K562 (cell line): Measurements from ENCODE around the gene BAD. TPM values are rescaled to one million over a fixed set of nuclear protein-coding genes. Genes with fewer than 3 reads are reported as not detected.

Experiments used
- ATAC-seq: fragments of 200-7000 bp; cut with Tn5 transposase; 3 replicates; pipeline ENCODE4 v1.9.1; 2020; ENCODE audit warnings: moderate library complexity
- BruUV-seq: library from RNA; stranded (reverse); fragments of 400-500 nt; replicated peaks from 2 replicates; lab custom pipeline; 2021; lab: Mats Ljungman, UMichigan
- CTCF ChIA-PET: fragments of 300-600 bp; formaldehyde crosslinking; extraction: SDS; loops from one replicate; lab custom pipeline; 2021; ENCODE audit warnings: low intra/inter-chr PET ratio; lab: Yijun Ruan, JAX
- POLR2A ChIA-PET: fragments of 300-600, 350-650 bp; sonication (Branson Sonifier 250); formaldehyde crosslinking; extraction: SDS; loops from one replicate; lab custom pipeline; 2021; ENCODE audit warnings: antibody characterized with exemption, inconsistent platforms; lab: Yijun Ruan, JAX
- DNase-seq, 4 experiments: peaks; one replicate each; pipeline versions ENCODE4 v3.0.0 to v3.0.0-alpha.2; 2011 to 2018; ENCODE audit warnings: low spot score in 3 of 4, mixed read lengths in 3 of 4; ENCODE audit errors: extremely low read depth in 1 of 4
- FAIRE-seq: peaks from 2 replicates; lab custom pipeline; 2011; peaks lifted over from hg19 to GRCh38; lab: Jason Lieb, UNC
- H2AFZ ChIP-seq: 2 replicates; pipeline ENCODE4 v1.6.0; 2011; ENCODE audit warnings: low read depth, low read length, control low read depth, inconsistent platforms
- H3K27ac ChIP-seq: fragments of 200-600 bp; 3 replicates; pipeline ENCODE4 v1.8.0; 2011; ENCODE audit warnings: low read depth, mild to moderate bottlenecking, control low read depth, inconsistent platforms, low read length, moderate library complexity, mixed read lengths; ENCODE audit errors: extremely low read depth
- H3K27me3 ChIP-seq, 2 experiments: fragments of 300-600 bp in 1 of 2; 2 replicates in 1 of 2; 3 replicates in 1 of 2; pipeline versions ENCODE4 v1.6.0 to v1.8.0; 2011; ENCODE audit warnings: inconsistent platforms in 2 of 2, low read length in 2 of 2, mild to moderate bottlenecking in 1 of 2, mixed read lengths in 1 of 2, moderate library complexity in 1 of 2; ENCODE audit not compliant: control insufficient read depth in 2 of 2, insufficient read depth in 2 of 2
- H3K36me3 ChIP-seq: fragments of 300-600 bp; 3 replicates; pipeline ENCODE4 v1.8.0; 2011; ENCODE audit warnings: mild to moderate bottlenecking, low read length, inconsistent platforms; ENCODE audit not compliant: control insufficient read depth, insufficient read depth
- H3K4me1 ChIP-seq, 2 experiments: fragments of 200-600 bp in 1 of 2; replicated peaks in 1 of 2; 2 replicates in 1 of 2; 3 replicates in 1 of 2; pipeline versions ENCODE4 v1.5.1 to v1.8.0; 2011; ENCODE audit warnings: inconsistent platforms in 2 of 2, low read length in 2 of 2, mild to moderate bottlenecking in 1 of 2, mixed read lengths in 1 of 2, moderate library complexity in 1 of 2; ENCODE audit not compliant: control insufficient read depth in 2 of 2, insufficient read depth in 2 of 2
- H3K4me2 ChIP-seq: 2 replicates; pipeline ENCODE4 v1.6.1; 2011; ENCODE audit warnings: low read length, control low read depth, inconsistent platforms, mixed read lengths; ENCODE audit not compliant: insufficient read depth
- H3K4me3 ChIP-seq: fragments of 200-600 bp; sonication (generic), shearing (Covaris generic); 2 replicates; pipeline ENCODE4 v1.5.1; 2016; ENCODE audit warnings: control low read depth, inconsistent platforms
- H3K79me2 ChIP-seq: fragments of 200-600 bp; 3 replicates; pipeline ENCODE4 v1.8.0; 2011; ENCODE audit warnings: low read length, inconsistent platforms; ENCODE audit not compliant: control insufficient read depth, insufficient read depth
- H3K9ac ChIP-seq, 2 experiments: 2 replicates each; pipeline versions ENCODE4 v1.6.0 to v1.6.1; 2011; ENCODE audit warnings: low read depth in 2 of 2, low read length in 2 of 2, control low read depth in 1 of 2, inconsistent platforms in 1 of 2, mild to moderate bottlenecking in 1 of 2, mixed read lengths in 1 of 2; ENCODE audit not compliant: insufficient read depth in 1 of 2
- H3K9me1 ChIP-seq: one replicate; pipeline ENCODE4 v1.6.0; 2011; ENCODE audit warnings: inconsistent platforms, mild to moderate bottlenecking, low read length, moderate library complexity; ENCODE audit not compliant: control insufficient read depth, insufficient read depth
- H3K9me3 ChIP-seq: replicated peaks from 2 replicates; pipeline ENCODE4 v1.5.1; 2011; ENCODE audit warnings: low read depth, low read length, inconsistent platforms; ENCODE audit not compliant: control insufficient read depth, insufficient read depth
- H4K20me1 ChIP-seq: replicated peaks from 2 replicates; pipeline ENCODE4 v1.6.1; 2011; ENCODE audit warnings: low read length, inconsistent platforms, mixed read lengths; ENCODE audit not compliant: control insufficient read depth, insufficient read depth
- ARID1B ChIP-seq: fragments of 450-650 bp; IDR thresholded peaks from 2 replicates; pipeline ENCODE4 v1.6.1; 2016; ENCODE audit warnings: antibody characterized with exemption, mild to moderate bottlenecking, inconsistent platforms
- BRD9 ChIP-seq: fragments of 450-650 bp; IDR thresholded peaks from 2 replicates; pipeline ENCODE4 v1.6.1; 2018; ENCODE audit warnings: low read depth; ENCODE audit not compliant: partially characterized antibody
- CBX3 ChIP-seq, 2 experiments: IDR thresholded peaks; 1 replicate in 1 of 2; 2 replicates in 1 of 2; pipeline ENCODE4 v1.6.1; 2012; ENCODE audit warnings: inconsistent platforms in 2 of 2, low read length in 2 of 2, borderline replicate concordance in 1 of 2, control low read depth in 1 of 2
- CXXC5 ChIP-seq: fragments of 250-450 bp; sonication (Bioruptor Pico); IDR thresholded peaks from 2 replicates; pipeline ENCODE4 v1.8.0; 2022; ENCODE audit warnings: inconsistent platforms, mild to moderate bottlenecking, moderate library complexity
- ESRRB ChIP-seq: fragments of 250-450 bp; sonication (Bioruptor Pico); IDR thresholded peaks from 2 replicates; pipeline ENCODE4 v1.5.0; 2020; ENCODE audit warnings: mild to moderate bottlenecking, moderate library complexity, borderline replicate concordance
- ETS1 ChIP-seq: conservative IDR thresholded peaks from 2 replicates; pipeline ENCODE4 v1.6.1; 2011; ENCODE audit warnings: low read depth, mild to moderate bottlenecking, low read length; ENCODE audit not compliant: control insufficient read depth
- HNRNPLL ChIP-seq: fragments of 200-400 bp; formaldehyde crosslinking; IDR thresholded peaks from 2 replicates; pipeline ENCODE4 v1.6.1; 2017; ENCODE audit warnings: low read length, low read depth, mild to moderate bottlenecking; ENCODE audit not compliant: poor library complexity, severe bottlenecking
- LARP7 ChIP-seq: fragments of 450-650 bp; IDR thresholded peaks from 2 replicates; pipeline ENCODE4 v1.6.1; 2016
- LCOR ChIP-seq: sonication (generic); formaldehyde crosslinking; IDR thresholded peaks from 2 replicates; pipeline ENCODE4 v1.8.0; 2022; ENCODE audit warnings: mild to moderate bottlenecking, missing genetic modification reagents
- LEF1 ChIP-seq: fragments of 450-650 bp; IDR thresholded peaks from 2 replicates; pipeline ENCODE4 v1.6.1; 2016; ENCODE audit warnings: mild to moderate bottlenecking
- PHF21A ChIP-seq: fragments of 450-650 bp; IDR thresholded peaks from 2 replicates; pipeline ENCODE4 v1.6.1; 2017; ENCODE audit warnings: low read depth, borderline replicate concordance
- RFX5 ChIP-seq: IDR thresholded peaks from 2 replicates; pipeline ENCODE4 v1.6.1; 2011; ENCODE audit warnings: low read depth, mild to moderate bottlenecking, improper control_type of control experiment, low read length
- TRIM24 ChIP-seq, 2 experiments: fragments of 450-650 bp; IDR thresholded peaks; 2 replicates each; pipeline ENCODE4 v1.6.1; 2016
- ZBTB2 ChIP-seq: fragments of 450-650 bp; IDR thresholded peaks from 2 replicates; pipeline ENCODE4 v1.6.1; 2016; ENCODE audit warnings: antibody characterized with exemption
- ZFP36 ChIP-seq: fragments of 150-350 bp; IDR thresholded peaks from 2 replicates; pipeline ENCODE4 v1.6.1; 2018; ENCODE audit warnings: low read length, low read depth; ENCODE audit not compliant: partially characterized antibody
- ZNF121 ChIP-seq: sonication (generic); formaldehyde crosslinking; conservative IDR thresholded peaks from 2 replicates; pipeline ENCODE4 v1.8.0; 2022; ENCODE audit warnings: missing genetic modification reagents
- ZNF830 ChIP-seq: fragments of 250-450 bp; sonication (Bioruptor Pico); IDR thresholded peaks from 2 replicates; pipeline ENCODE4 v1.5.0; 2021; ENCODE audit warnings: mild to moderate bottlenecking
- WGBS: fragments of 100-300 bp; shearing (Covaris generic); methylation state at CpG from one replicate; pipeline ENCODE4 v1.1.6; 2016; ENCODE audit warnings: low coverage, mixed read lengths; ENCODE audit not compliant: insufficient coverage; ENCODE audit errors: missing lambda C conversion rate; 5-methylcytosine and 5-hydroxymethylcytosine counted together
- in situ Hi-C: fragments of 300-500 bp; cut with MboI; formaldehyde crosslinking; loops from 4 replicates; pipeline ENCODE4 v1.15.0; 2018; ENCODE audit warnings: inconsistent platforms, mixed read lengths
- intact Hi-C: fragments of 100-400 bp; cut with micrococcal nuclease; formaldehyde crosslinking; loops from 2 replicates; pipeline ENCODE4 v1.14.2; 2022
- polyA plus RNA-seq, 8 experiments: library from polyadenylated mRNA; depleted of rRNA in 4 of 8; stranded (reverse) in 5 of 8; unstranded in 3 of 8; fragments of >200 nt; fragmentation: Nextera tagmentation in 2 of 8; fragmentation: Illumina TruSeq in 1 of 8; extraction: Ambion mirVana in 2 of 8; extraction: Trizol in 1 of 8; gene quantifications; 2 replicates each; pipeline versions ENCODE4 v1.2.1 to v1.2.3, GENCODE V29; 2011 to 2014; ENCODE audit warnings: inconsistent platforms in 1 of 8, missing spikeins in 1 of 8
- total RNA-seq, 7 experiments: library from RNA; depleted of rRNA in 6 of 7; stranded (reverse); fragments of >200 nt in 6 of 7; fragmentation: Illumina TruSeq in 2 of 7; extraction: Trizol in 2 of 7; gene quantifications; 2 replicates each; pipeline versions ENCODE4 v1.2.1 to v1.2.3, GENCODE V29; 2011 to 2021; ENCODE audit warnings: low replicate concordance in 1 of 7
- TF ChIP-seq, protein P1 (sequence below): fragments of 250-450 bp; sonication (Bioruptor Pico); IDR thresholded peaks from 2 replicates; pipeline ENCODE4 v1.8.0; 2021; ENCODE audit warnings: borderline replicate concordance, mild to moderate bottlenecking, moderate library complexity; ENCODE audit not compliant: poor library complexity, severe bottlenecking

Gene BAD
- total and polyA plus RNA-seq, 9 of the 15 experiments (the other 6 are each of a cell fraction or from before 2014, with no cell fraction given): 0.61 to 45.6 (median 11.8) TPM

DNA sequence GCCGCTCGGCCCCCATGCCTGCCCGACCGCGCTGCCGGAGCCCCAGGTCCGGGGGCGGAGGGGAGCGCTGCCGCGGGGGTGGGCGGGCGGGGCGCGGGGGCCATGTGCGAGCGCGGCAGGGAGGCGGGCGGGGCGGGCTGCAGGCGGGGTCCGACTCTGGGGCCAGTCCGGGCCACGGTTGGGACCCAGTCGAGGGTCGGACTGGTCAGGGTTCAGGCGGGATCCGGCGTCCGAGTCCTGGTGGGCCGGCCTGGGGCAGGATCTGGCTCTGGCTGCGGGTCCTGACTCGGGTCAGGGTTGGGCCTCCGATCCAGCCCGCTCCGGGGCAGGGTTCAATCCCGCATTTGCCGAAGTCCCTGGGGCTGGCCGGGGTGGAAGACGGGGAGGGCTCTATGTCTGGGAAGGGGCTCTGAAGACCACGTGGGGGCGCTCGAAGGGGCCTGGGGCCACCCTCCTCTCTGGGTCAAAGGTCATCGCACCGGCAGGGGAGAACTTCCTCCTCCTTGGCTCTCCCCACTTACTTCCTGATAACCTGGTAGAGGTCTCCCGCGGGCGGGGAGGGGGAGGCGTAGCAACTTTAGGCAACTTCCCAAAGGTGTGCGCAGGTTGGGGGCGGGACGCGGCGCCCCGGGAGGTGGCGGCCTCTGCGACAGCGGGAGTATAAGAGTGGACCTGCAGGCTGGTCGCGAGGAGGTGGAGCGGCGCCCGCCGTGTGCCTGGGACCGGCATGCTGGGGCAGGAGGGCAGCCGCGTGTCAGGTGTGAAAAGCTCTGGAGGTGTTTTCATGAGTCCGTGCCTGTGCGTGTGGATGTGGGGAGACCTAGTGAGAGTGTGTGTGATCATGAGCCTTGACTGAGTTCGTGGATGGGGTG is 21.5 kb upstream of the BAD start:
- H2AFZ ChIP-seq: peak overlapping the region; percentile 88
- H3K79me2 ChIP-seq: peaks cover 46% of the 10 kb centered on the region
- peaks cover 5% of the 10 kb centered on the region for H3K9me1 ChIP-seq
- no peaks in the 10 kb centered on the region; the same call in 1 of the 2 replicates for H4K20me1 ChIP-seq
- H3K4me2 ChIP-seq: peak overlapping the region; percentile 100
- intact Hi-C loops (loop anchor here (2.0 to 10.0 kb wide), 4 partner anchors 35 to 471 kb away; partner anchors contain the start of genes FKBP2, MARK2 and PPP1R14B), in situ Hi-C loops (no loop called here)
- H3K9ac ChIP-seq: peak overlapping the region; percentile 90 to 98
- BruUV-seq: TSS peak; percentile 75
- peak; percentile 78 for FAIRE-seq
- H3K36me3 ChIP-seq: peaks cover 28% of the 10 kb centered on the region; the same call in 2 of the 3 replicates
- peaks cover 29 to 39% of the 10 kb centered on the region in 2 experiments for H3K4me1 ChIP-seq
- no peaks in the 10 kb centered on the region for H3K9me3 ChIP-seq
- peak; percentile 57 for ATAC-seq
- CTCF ChIA-PET: interaction anchor here (0.7 kb wide), 1 partner anchor 35 kb away, joined by 3 read pairs; no protein-coding TSS in a partner anchor
- peak overlapping the region; percentile 96 for H3K27ac ChIP-seq
- 1% methylated on average over 37 of the region's 71 CpGs for WGBS
- H3K4me3 ChIP-seq: peak overlapping the region; percentile 93
- no peaks in the 10 kb centered on the region for H3K27me3 ChIP-seq
- POLR2A ChIA-PET: interaction anchor here (1.3 to 5.8 kb wide), 3 partner anchors 26 to 102 kb away, joined by 4 to 68 read pairs (median 54); partner anchors contain the start of gene FERMT3
- peak; percentile 73 to 94 (median 80) for DNase-seq
- no peak for TF ChIP-seq BRD9
- no peak for TF ChIP-seq LEF1
- no peak for TF ChIP-seq CBX3 (IDR thresholded peaks at IDR 0.05; ENCODE audit: borderline replicate concordance in 1 of 2, low read length in 2 of 2)
- TF ChIP-seq RFX5: no peak
- TF ChIP-seq ZBTB2: peak; percentile 36; the same call in 1 of the 2 replicates
- TF ChIP-seq CXXC5 (CRISPR knock-in tag): peak; percentile 52; the same call in 1 of the 2 replicates
- no peak for TF ChIP-seq ESRRB (CRISPR knock-in tag)
- TF ChIP-seq, protein P1, sequence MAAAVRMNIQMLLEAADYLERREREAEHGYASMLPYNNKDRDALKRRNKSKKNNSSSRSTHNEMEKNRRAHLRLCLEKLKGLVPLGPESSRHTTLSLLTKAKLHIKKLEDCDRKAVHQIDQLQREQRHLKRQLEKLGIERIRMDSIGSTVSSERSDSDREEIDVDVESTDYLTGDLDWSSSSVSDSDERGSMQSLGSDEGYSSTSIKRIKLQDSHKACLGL (CRISPR knock-in tag): no peak
- TF ChIP-seq LARP7: no peak
- no peak; the same call in 1 of the 2 replicates for TF ChIP-seq LCOR (CRISPR knock-in tag)
- TF ChIP-seq PHF21A: no peak
- TF ChIP-seq ZNF830 (CRISPR knock-in tag): no peak
- TF ChIP-seq TRIM24 (IDR thresholded peaks at IDR 0.05): 0 out of 4 replicates have a peak, but pooled peaks of 1 of the 2 experiments have one; percentile 10
- TF ChIP-seq ZNF121: peak; percentile 28; the same call in 1 of the 2 replicates
- no peak for TF ChIP-seq HNRNPLL
- peak; percentile 32 for TF ChIP-seq ARID1B
- TF ChIP-seq ETS1: peak; percentile 74
- TF ChIP-seq ZFP36: no peak
